Measurements from ENCODE around the gene NOX5. TPM values are rescaled to one million over a fixed set of nuclear protein-coding genes. Genes with fewer than 3 reads are reported as not detected.

The NOX5 gene, protein sequence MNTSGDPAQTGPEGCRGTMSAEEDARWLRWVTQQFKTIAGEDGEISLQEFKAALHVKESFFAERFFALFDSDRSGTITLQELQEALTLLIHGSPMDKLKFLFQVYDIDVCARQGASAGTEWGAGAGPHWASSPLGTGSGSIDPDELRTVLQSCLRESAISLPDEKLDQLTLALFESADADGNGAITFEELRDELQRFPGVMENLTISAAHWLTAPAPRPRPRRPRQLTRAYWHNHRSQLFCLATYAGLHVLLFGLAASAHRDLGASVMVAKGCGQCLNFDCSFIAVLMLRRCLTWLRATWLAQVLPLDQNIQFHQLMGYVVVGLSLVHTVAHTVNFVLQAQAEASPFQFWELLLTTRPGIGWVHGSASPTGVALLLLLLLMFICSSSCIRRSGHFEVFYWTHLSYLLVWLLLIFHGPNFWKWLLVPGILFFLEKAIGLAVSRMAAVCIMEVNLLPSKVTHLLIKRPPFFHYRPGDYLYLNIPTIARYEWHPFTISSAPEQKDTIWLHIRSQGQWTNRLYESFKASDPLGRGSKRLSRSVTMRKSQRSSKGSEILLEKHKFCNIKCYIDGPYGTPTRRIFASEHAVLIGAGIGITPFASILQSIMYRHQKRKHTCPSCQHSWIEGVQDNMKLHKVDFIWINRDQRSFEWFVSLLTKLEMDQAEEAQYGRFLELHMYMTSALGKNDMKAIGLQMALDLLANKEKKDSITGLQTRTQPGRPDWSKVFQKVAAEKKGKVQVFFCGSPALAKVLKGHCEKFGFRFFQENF
- polyA plus RNA-seq (2011; rRNA removed): 0.13 and 0.22 TPM in 2 replicates
- polyA plus RNA-seq (2012; cell fraction: cytosol; rRNA removed): 0.11 and 0.12 TPM in 2 replicates
- 0.35 and 0.51 TPM in 2 replicates for polyA plus RNA-seq (2012; cell fraction: nucleus; rRNA removed)
- 0.17 to 0.25 TPM (median 0.19 TPM) in 3 replicates for polyA plus RNA-seq (2017; fragmentation: RNase III; extraction: RNeasy Plus Mini Kit Qiagen cat#74134 plus additional on column Dnase treatment)
- polyA minus RNA-seq (2011; rRNA and poly(A)+ RNA removed): 0.34 and 0.50 TPM in 2 replicates

DNA sequence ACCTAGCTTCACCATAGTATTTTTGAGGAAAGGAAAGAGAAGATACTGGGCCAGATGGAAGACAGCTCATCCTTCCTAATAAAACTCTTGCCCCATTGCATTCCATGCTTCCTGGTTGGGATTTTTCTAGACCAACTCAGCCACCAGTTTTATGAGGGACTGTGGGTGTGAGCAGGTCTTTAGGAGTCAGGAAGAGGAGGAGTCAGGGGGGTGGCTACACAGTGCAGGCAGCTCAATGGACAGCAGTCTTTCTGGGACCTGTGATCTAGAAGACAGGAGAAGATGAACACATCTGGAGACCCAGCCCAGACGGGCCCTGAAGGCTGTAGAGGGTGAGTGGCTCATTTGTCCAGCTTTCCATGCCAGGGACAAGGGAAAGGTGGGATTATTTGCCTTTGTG lies at the start of gene NOX5:
NOX5 (plus strand) TSS at position 242 of the 400 bp plus-strand sequence; CDS start at position 283, 41 bp downstream.
- no peak within 1 kb of the TSS for H3K4me2 ChIP-seq
- peak; percentile 38 to 77; a peak in 3 of 6 replicates for ATAC-seq
- 19% methylated on average over 1 of the region's 1 CpG for WGBS (ENCODE audit: missing lambda C conversion rate)
- no peak for FAIRE-seq
- ChIA-PET CTCF (interaction anchor here (0.6 to 14.4 kb wide), 4 partner anchors 12 to 445 kb away, joined by 3 to 125 read pairs (median 4); no protein-coding TSS in a partner anchor), POLR2A (interaction anchor here (0.8 to 0.9 kb wide), 2 partner anchors 9 to 17 kb away, joined by 3 read pairs; no protein-coding TSS in a partner anchor)
- peaks cover 7% of the 10 kb centered on the region; the same call in 2 of the 3 replicates for H3K4me1 ChIP-seq
- no peak for TF ChIP-seq CBX8 (IDR thresholded peaks at IDR 0.05)
- peak in 1 of 2 experiments; percentile 46 for DNase-seq (ENCODE audit: low read depth in 1 of 2, low spot score in 1 of 2)
- H3K27ac ChIP-seq: no peak within 1 kb of the TSS
- no peak within 1 kb of the TSS for H3K4me3 ChIP-seq
- no peaks in the 10 kb centered on the region for H3K9me3 ChIP-seq

DNA sequence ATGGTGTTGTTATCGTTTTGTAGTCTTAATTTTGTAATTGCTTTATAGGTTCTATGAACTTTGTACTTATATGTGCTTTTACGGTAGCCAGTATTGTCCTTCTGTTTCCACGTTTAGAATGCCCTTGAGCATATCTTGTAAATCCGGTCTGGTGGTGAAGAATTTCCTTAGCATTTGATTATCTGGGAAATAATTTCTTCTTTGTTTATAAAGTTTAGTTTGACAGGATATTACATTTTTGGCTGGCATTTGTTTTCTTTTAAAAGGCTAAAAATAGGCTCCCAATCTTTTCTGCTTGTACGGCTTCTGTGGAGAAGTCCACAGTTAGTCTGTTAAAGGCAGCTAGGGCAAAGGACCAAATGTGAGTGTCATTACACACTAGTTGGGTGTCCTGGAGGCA lies 47.5 kb upstream of the NOX5 start:
- CTCF ChIA-PET: interaction anchor here (0.7 to 1.1 kb wide), 2 partner anchors 14 to 91 kb away, joined by 3 read pairs; no protein-coding TSS in a partner anchor
- TF ChIP-seq, protein P1, sequence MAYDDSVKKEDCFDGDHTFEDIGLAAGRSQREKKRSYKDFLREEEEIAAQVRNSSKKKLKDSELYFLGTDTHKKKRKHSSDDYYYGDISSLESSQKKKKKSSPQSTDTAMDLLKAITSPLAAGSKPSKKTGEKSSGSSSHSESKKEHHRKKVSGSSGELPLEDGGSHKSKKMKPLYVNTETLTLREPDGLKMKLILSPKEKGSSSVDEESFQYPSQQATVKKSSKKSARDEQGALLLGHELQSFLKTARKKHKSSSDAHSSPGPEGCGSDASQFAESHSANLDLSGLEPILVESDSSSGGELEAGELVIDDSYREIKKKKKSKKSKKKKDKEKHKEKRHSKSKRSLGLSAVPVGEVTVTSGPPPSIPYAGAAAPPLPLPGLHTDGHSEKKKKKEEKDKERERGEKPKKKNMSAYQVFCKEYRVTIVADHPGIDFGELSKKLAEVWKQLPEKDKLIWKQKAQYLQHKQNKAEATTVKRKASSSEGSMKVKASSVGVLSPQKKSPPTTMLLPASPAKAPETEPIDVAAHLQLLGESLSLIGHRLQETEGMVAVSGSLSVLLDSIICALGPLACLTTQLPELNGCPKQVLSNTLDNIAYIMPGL (CRISPR knock-in tag; IDR thresholded peaks at IDR 0.05; ENCODE audit: borderline replicate concordance): no peak
- TF ChIP-seq, protein P2, sequence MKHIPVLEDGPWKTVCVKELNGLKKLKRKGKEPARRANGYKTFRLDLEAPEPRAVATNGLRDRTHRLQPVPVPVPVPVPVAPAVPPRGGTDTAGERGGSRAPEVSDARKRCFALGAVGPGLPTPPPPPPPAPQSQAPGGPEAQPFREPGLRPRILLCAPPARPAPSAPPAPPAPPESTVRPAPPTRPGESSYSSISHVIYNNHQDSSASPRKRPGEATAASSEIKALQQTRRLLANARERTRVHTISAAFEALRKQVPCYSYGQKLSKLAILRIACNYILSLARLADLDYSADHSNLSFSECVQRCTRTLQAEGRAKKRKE (CRISPR knock-in tag; IDR thresholded peaks at IDR 0.05; ENCODE audit: low read depth): no peak
- TF ChIP-seq SREBF2 (IDR thresholded peaks at IDR 0.05) (no peak), CHD4 (IDR thresholded peaks at IDR 0.05; ENCODE audit: borderline replicate concordance) (no peak), TFCP2L1 (CRISPR knock-in tag; IDR thresholded peaks at IDR 0.05) (no peak), RARB (CRISPR knock-in tag; IDR thresholded peaks at IDR 0.05) (no peak), MYC (IDR thresholded peaks at IDR 0.05; ENCODE audit: borderline replicate concordance, low read length) (no peak), CBX2 (IDR thresholded peaks at IDR 0.05; ENCODE audit: borderline replicate concordance, low read depth) (no peak), EHF (CRISPR knock-in tag; IDR thresholded peaks at IDR 0.05) (no peak), GATA3 (IDR thresholded peaks at IDR 0.05; ENCODE audit: borderline replicate concordance) (no peak), HDAC2 (IDR thresholded peaks at IDR 0.05) (no peak), FOXS1 (CRISPR knock-in tag; IDR thresholded peaks at IDR 0.05) (no peak), JUNB (IDR thresholded peaks at IDR 0.05) (no peak), EP300 (IDR thresholded peaks at IDR 0.05) (no peak)
- TF ChIP-seq, protein P3, sequence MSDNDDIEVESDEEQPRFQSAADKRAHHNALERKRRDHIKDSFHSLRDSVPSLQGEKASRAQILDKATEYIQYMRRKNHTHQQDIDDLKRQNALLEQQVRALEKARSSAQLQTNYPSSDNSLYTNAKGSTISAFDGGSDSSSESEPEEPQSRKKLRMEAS (IDR thresholded peaks at IDR 0.05): no peak
- TF ChIP-seq, protein P4, sequence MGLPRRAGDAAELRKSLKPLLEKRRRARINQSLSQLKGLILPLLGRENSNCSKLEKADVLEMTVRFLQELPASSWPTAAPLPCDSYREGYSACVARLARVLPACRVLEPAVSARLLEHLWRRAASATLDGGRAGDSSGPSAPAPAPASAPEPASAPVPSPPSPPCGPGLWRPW (IDR thresholded peaks at IDR 0.05): no peak
- no peak for DNase-seq (ENCODE audit: low read depth in 1 of 2, low spot score in 1 of 2)
- Histone ChIP-seq H3K4me2 (no peak overlapping the region), H3K27ac (no peak overlapping the region), H3K4me1 (no peaks in the 10 kb centered on the region), H3K4me3 (no peak overlapping the region), H3K9me3 (peaks cover 25% of the 10 kb centered on the region)
- ATAC-seq: no peak
- POLR2A ChIA-PET: no interaction called here
- 16% methylated on average over 5 of the region's 5 CpGs for WGBS (ENCODE audit: missing lambda C conversion rate)
- FAIRE-seq: peak; percentile 23

DNA sequence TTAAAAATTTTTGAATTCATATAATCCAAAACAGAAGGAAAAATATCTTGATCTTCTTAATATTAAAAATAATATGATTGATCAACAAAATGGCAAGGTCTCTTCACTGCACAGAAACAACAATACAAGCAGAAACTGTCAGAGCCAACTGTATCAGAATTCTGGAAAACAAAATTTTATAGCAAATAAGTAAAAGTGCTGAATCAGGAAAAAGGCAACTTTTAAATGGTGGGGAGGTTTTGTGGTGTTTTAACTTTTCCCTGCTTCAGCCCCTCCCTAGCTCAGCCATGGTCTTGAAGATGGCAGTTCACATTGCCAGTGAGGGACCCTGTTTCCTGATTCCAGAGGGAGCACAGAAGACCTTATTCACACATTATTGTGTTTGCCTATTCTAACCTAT lies 46.5 kb upstream of the NOX5 start:
- no peak for DNase-seq (ENCODE audit: low read depth in 1 of 2, low spot score in 1 of 2)
- CTCF ChIA-PET: interaction anchor here (0.7 to 1.1 kb wide), 2 partner anchors 13 to 92 kb away, joined by 3 read pairs; no protein-coding TSS in a partner anchor
- Histone ChIP-seq H3K4me3 (no peak overlapping the region), H3K4me1 (no peaks in the 10 kb centered on the region), H3K27ac (no peak overlapping the region), H3K9me3 (peaks cover 25% of the 10 kb centered on the region), H3K4me2 (no peak overlapping the region)
- TF ChIP-seq, protein P3 (IDR thresholded peaks at IDR 0.05): no peak
- TF ChIP-seq MAFK (IDR thresholded peaks at IDR 0.05; ENCODE audit: partially characterized antibody) (peak; percentile 92), ZFP36 (IDR thresholded peaks at IDR 0.05; ENCODE audit: borderline replicate concordance, partially characterized antibody) (no peak), SREBF2 (IDR thresholded peaks at IDR 0.05) (no peak), PHF8 (IDR thresholded peaks at IDR 0.05; ENCODE audit: borderline replicate concordance, low read depth) (no peak)
- TF ChIP-seq, protein P1 (CRISPR knock-in tag; IDR thresholded peaks at IDR 0.05; ENCODE audit: borderline replicate concordance): no peak
- POLR2A ChIA-PET: no interaction called here
- no peak for FAIRE-seq
- ATAC-seq: no peak

Measured in A549 (cell line).